ENCODE data around the gene DDX23. TPM values are rescaled to one million over a fixed set of nuclear protein-coding genes. Genes with fewer than 3 reads are reported as not detected.
A peak's percentile ranks its signal among the peaks of the same experiment; 100 is the strongest.

DDX23 gene
- total RNA-seq, 6 donors from 2014 or later, result 64.5 to 163 (median 81.8) TPM

- Histone ChIP-seq H3K4me1 (peaks cover 9 to 29% (median 19%) of the 10 kb centered on the region in 4 donors), H3K27me3 (no peaks in the 10 kb centered on the region), H3K27ac (peak overlapping the region in 2 of 4 donors; percentile 30 to 45), H3K4me3 (no peak overlapping the region), H3K36me3 (no peaks in the 10 kb centered on the region), H3K9me3 (no peaks in the 10 kb centered on the region)
- 76 to 89% methylated on average over 3 to 5 of the region's 5 CpGs for WGBS, 2 donors
- TF ChIP-seq EP300 (IDR thresholded peaks at IDR 0.05) (no peak), POLR2A (IDR thresholded peaks at IDR 0.05) (no peak), POLR2AphosphoS5 (IDR thresholded peaks at IDR 0.05) (no peak), CTCF (IDR thresholded peaks at IDR 0.05) (no peak)
- ATAC-seq (ENCODE audit: low FRiP score in 2 of 2), result no peak
- DNase-seq, result no peak
Observed at GRCh38 chr12:48811437-48812090, 40.4 kb downstream of the DDX23 start.

GRCh38 chr12:48810903-48811431, 41.0 kb downstream of the DDX23 start:
- ATAC-seq (ENCODE audit: low FRiP score in 2 of 2), result no peak
- DNase-seq, result no peak
- 58 to 61% methylated on average over 5 of the region's 5 CpGs for WGBS, 2 donors
- Histone ChIP-seq H3K4me1 (peaks cover 4 to 23% (median 15%) of the 10 kb centered on the region in 4 donors), H3K27ac (peak overlapping the region in 3 of 4 donors; percentile 30 to 45 (median 31)), H3K27me3 (no peaks in the 10 kb centered on the region), H3K36me3 (no peaks in the 10 kb centered on the region), H3K9me3 (no peaks in the 10 kb centered on the region), H3K4me3 (no peak overlapping the region)
- TF ChIP-seq EP300 (IDR thresholded peaks at IDR 0.05), result no peak
- TF ChIP-seq CTCF (IDR thresholded peaks at IDR 0.05), result no peak
- TF ChIP-seq POLR2AphosphoS5 (IDR thresholded peaks at IDR 0.05), result no peak
- no peak for TF ChIP-seq POLR2A (IDR thresholded peaks at IDR 0.05)

GRCh38 chr12:48807981-48808380, 44.0 kb downstream of the DDX23 start:
- Histone ChIP-seq H3K36me3 (no peaks in the 10 kb centered on the region), H3K4me1 (peaks cover 0 to 5% (median 0%) of the 10 kb centered on the region in 4 donors), H3K27ac (no peak overlapping the region), H3K9me3 (no peaks in the 10 kb centered on the region), H3K27me3 (no peaks in the 10 kb centered on the region), H3K4me3 (no peak overlapping the region)
- ATAC-seq (ENCODE audit: low FRiP score in 2 of 2) (no peak), DNase-seq (no peak)
- TF ChIP-seq POLR2AphosphoS5 (IDR thresholded peaks at IDR 0.05) (no peak), EP300 (IDR thresholded peaks at IDR 0.05) (no peak), POLR2A (IDR thresholded peaks at IDR 0.05) (no peak), CTCF (IDR thresholded peaks at IDR 0.05) (no peak)
- WGBS, 2 donors, result 78 to 98% methylated on average over 3 of the region's 3 CpGs

GRCh38 chr12:48803675-48804074, 48.3 kb downstream of the DDX23 start:
- ATAC-seq (ENCODE audit: low FRiP score in 2 of 2), result no peak
- Histone ChIP-seq H3K4me1 (no peaks in the 10 kb centered on the region), H3K27me3 (peaks cover 0 to 4% (median 0%) of the 10 kb centered on the region in 4 donors), H3K4me3 (no peak overlapping the region), H3K36me3 (no peaks in the 10 kb centered on the region), H3K9me3 (no peaks in the 10 kb centered on the region), H3K27ac (no peak overlapping the region)
- TF ChIP-seq EP300 (IDR thresholded peaks at IDR 0.05) (no peak), CTCF (IDR thresholded peaks at IDR 0.05) (no peak), POLR2A (IDR thresholded peaks at IDR 0.05) (no peak), POLR2AphosphoS5 (IDR thresholded peaks at IDR 0.05) (no peak)
- no peak for DNase-seq
- 41 to 42% methylated on average over 1 of the region's 1 CpG for WGBS, 2 donors

All from upper lobe of left lung (tissue), 6 donors.